ENCODE results near the gene HNRNPH2. TPM values are rescaled to one million over a fixed set of nuclear protein-coding genes. Genes with fewer than 3 reads are reported as not detected.

HNRNPH2 gene
- total and polyA plus RNA-seq, 9 of the 15 experiments (the other 6 are each of a cell fraction or from before 2014, with no cell fraction given), result 40.0 to 130 (median 60.3) TPM

DNA sequence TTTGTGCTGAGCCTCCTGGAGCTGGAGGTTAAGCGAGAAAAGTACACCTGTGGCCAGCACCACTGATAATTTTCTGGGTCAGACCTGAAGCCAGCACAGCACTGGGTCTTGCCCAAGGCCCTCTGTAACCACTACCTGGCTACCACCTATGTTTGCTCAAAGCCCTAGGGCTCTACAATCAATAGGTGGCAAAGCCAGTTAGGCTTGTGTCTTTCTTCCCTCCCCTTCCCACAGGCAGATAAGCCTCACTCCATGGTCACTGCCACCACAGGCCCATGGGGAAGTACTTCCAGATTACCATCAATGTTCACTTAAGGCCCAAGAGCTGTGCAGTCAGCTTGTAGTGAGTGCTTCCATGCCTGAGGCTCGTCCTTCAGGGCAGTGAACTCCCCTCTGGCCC lies 42.1 kb downstream of the HNRNPH2 start (continued):
- TF ChIP-seq, protein P1, sequence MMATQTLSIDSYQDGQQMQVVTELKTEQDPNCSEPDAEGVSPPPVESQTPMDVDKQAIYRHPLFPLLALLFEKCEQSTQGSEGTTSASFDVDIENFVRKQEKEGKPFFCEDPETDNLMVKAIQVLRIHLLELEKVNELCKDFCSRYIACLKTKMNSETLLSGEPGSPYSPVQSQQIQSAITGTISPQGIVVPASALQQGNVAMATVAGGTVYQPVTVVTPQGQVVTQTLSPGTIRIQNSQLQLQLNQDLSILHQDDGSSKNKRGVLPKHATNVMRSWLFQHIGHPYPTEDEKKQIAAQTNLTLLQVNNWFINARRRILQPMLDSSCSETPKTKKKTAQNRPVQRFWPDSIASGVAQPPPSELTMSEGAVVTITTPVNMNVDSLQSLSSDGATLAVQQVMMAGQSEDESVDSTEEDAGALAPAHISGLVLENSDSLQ (IDR thresholded peaks at IDR 0.05), result no peak

DNA sequence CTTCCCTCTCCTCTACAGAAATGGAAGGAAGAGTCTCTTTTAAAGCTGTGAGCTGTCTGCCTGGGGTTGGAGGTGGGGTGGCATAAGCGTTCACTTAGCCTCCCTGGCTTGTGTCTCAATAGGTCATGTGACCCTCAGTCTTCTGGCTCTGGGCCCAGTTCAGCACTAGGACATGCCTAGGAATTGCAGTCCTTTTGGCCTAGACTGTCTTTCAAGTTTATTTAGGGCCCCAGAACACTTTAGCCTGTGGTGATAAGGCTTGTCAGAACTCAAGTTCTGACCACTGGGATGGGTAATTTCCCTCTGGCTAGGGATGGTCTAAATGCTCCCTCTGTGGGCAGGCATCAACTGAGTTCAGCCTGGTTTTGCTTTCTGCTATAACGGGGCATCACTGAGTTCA lies 42.9 kb downstream of the HNRNPH2 start:
- no peak for FAIRE-seq
- no peaks in the 10 kb centered on the region for H4K20me1 ChIP-seq (replicated peaks; ENCODE audit: control insufficient read depth, insufficient read depth, low read length)
- ChIA-PET POLR2A (no interaction called here), CTCF (ENCODE audit: low intra/inter-chr PET ratio) (no interaction called here)
- TF ChIP-seq, protein P2, sequence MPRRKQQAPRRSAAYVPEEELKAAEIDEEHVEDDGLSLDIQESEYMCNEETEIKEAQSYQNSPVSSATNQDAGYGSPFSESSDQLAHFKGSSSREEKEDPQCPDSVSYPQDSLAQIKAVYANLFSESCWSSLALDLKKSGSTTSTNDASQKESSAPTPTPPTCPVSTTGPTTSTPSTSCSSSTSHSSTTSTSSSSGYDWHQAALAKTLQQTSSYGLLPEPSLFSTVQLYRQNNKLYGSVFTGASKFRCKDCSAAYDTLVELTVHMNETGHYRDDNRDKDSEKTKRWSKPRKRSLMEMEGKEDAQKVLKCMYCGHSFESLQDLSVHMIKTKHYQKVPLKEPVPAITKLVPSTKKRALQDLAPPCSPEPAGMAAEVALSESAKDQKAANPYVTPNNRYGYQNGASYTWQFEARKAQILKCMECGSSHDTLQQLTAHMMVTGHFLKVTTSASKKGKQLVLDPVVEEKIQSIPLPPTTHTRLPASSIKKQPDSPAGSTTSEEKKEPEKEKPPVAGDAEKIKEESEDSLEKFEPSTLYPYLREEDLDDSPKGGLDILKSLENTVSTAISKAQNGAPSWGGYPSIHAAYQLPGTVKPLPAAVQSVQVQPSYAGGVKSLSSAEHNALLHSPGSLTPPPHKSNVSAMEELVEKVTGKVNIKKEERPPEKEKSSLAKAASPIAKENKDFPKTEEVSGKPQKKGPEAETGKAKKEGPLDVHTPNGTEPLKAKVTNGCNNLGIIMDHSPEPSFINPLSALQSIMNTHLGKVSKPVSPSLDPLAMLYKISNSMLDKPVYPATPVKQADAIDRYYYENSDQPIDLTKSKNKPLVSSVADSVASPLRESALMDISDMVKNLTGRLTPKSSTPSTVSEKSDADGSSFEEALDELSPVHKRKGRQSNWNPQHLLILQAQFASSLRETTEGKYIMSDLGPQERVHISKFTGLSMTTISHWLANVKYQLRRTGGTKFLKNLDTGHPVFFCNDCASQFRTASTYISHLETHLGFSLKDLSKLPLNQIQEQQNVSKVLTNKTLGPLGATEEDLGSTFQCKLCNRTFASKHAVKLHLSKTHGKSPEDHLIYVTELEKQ (CRISPR knock-in tag; IDR thresholded peaks at IDR 0.05), result no peak
- TF ChIP-seq, protein P3, sequence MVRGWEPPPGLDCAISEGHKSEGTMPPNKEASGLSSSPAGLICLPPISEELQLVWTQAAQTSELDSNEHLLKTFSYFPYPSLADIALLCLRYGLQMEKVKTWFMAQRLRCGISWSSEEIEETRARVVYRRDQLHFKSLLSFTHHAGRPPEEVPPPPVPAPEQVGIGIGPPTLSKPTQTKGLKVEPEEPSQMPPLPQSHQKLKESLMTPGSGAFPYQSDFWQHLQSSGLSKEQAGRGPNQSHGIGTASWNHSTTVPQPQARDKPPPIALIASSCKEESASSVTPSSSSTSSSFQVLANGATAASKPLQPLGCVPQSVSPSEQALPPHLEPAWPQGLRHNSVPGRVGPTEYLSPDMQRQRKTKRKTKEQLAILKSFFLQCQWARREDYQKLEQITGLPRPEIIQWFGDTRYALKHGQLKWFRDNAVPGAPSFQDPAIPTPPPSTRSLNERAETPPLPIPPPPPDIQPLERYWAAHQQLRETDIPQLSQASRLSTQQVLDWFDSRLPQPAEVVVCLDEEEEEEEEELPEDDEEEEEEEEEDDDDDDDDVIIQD (CRISPR knock-in tag; IDR thresholded peaks at IDR 0.05), result no peak
- TF ChIP-seq CBFA2T3 (IDR thresholded peaks at IDR 0.05), result no peak
- TF ChIP-seq, protein P4, sequence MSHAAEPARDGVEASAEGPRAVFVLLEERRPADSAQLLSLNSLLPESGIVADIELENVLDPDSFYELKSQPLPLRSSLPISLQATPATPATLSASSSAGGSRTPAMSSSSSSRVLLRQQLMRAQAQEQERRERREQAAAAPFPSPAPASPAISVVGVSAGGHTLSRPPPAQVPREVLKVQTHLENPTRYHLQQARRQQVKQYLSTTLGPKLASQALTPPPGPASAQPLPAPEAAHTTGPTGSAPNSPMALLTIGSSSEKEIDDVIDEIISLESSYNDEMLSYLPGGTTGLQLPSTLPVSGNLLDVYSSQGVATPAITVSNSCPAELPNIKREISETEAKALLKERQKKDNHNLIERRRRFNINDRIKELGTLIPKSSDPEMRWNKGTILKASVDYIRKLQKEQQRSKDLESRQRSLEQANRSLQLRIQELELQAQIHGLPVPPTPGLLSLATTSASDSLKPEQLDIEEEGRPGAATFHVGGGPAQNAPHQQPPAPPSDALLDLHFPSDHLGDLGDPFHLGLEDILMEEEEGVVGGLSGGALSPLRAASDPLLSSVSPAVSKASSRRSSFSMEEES (CRISPR knock-in tag; IDR thresholded peaks at IDR 0.05), result peak; percentile 17; the same call in 1 of the 2 replicates
- H3K9me1 ChIP-seq (ENCODE audit: control insufficient read depth, insufficient read depth, low read length), result no peaks in the 10 kb centered on the region
- in situ Hi-C loops (cut with MboI), result no loop called here
- BruUV-seq (replicated peaks), result no TSS peak
- intact Hi-C loops (cut with micrococcal nuclease), result no loop called here
- no peaks in the 10 kb centered on the region for H3K79me2 ChIP-seq (ENCODE audit: control insufficient read depth, insufficient read depth, low read length)
- ATAC-seq, result no peak
- no peak overlapping the region for H2AFZ ChIP-seq (ENCODE audit: low read depth, low read length)
- H3K27me3 ChIP-seq (ENCODE audit: control insufficient read depth in 2 of 2, insufficient read depth in 2 of 2, low read length in 2 of 2), result no peaks in the 10 kb centered on the region
- H3K9ac ChIP-seq (ENCODE audit: insufficient read depth in 1 of 2, low read depth in 2 of 2, low read length in 2 of 2), result no peak overlapping the region
- no peaks in the 10 kb centered on the region for H3K9me3 ChIP-seq (replicated peaks; ENCODE audit: control insufficient read depth, insufficient read depth, low read depth, low read length)
- WGBS (ENCODE audit: insufficient coverage, low coverage, missing lambda C conversion rate), result 0% methylated on average over 2 of the region's 2 CpGs
- no peak overlapping the region for H3K4me2 ChIP-seq (ENCODE audit: insufficient read depth, low read length)
- no peak for DNase-seq (ENCODE audit: extremely low read depth in 1 of 4, low spot score in 3 of 4)
- H3K4me1 ChIP-seq (replicated peaks in 1 of 2; ENCODE audit: control insufficient read depth in 2 of 2, insufficient read depth in 2 of 2, low read length in 2 of 2), result no peaks in the 10 kb centered on the region; a peak in 1 of 5 replicates
- H3K36me3 ChIP-seq (ENCODE audit: control insufficient read depth, insufficient read depth, low read length), result no peaks in the 10 kb centered on the region
- no peak overlapping the region for H3K4me3 ChIP-seq
- no peak overlapping the region for H3K27ac ChIP-seq (ENCODE audit: extremely low read depth, low read depth, low read length)

Data from K562 (cell line).